Breast epithelium (tissue), 4 donors: ENCODE measurements around the gene IQSEC3. TPM values are rescaled to one million over a fixed set of nuclear protein-coding genes. Genes with fewer than 3 reads are reported as not detected.

Source experiments
- DNase-seq, 2 donors: peaks; one replicate each; pipeline ENCODE4 v3.0.0-alpha.2; 2019; ENCODE audit warnings: low spot score in 2 of 2
- H3K27ac ChIP-seq, 2 donors: fragments of 200-600 bp; sonication (generic) in 1 of 2; one replicate each; pipeline ENCODE4 v1.5.1; 2016 to 2019; ENCODE audit warnings: mild to moderate bottlenecking in 1 of 2
- H3K27me3 ChIP-seq, 2 donors: fragments of 200-600 bp; sonication (generic) in 1 of 2; one replicate each; pipeline versions ENCODE4 v1.5.1 to v1.6.0; 2017 to 2019; ENCODE audit warnings: control low read depth in 1 of 2, mild to moderate bottlenecking in 1 of 2
- H3K36me3 ChIP-seq: fragments of 200-600 bp; one replicate; pipeline ENCODE4 v1.5.1; 2019
- H3K4me1 ChIP-seq, 2 donors: fragments of 200-600 bp; sonication (generic); one replicate each; pipeline ENCODE4 v1.5.1; 2016 to 2019; ENCODE audit warnings: control low read depth in 1 of 2
- H3K4me3 ChIP-seq, 3 donors: fragments of 200-600 bp; sonication (generic); 1 replicate in 2 of 3; 2 replicates in 1 of 3; pipeline ENCODE4 v1.5.1; 2016 to 2019; ENCODE audit warnings: mild to moderate bottlenecking in 3 of 3, moderate library complexity in 2 of 3
- H3K9me3 ChIP-seq, 2 donors: fragments of 200-600 bp; sonication (generic) in 1 of 2; one replicate each; pipeline ENCODE4 v1.5.1; 2016 to 2019; ENCODE audit warnings: control low read depth in 1 of 2
- POLR2A ChIP-seq: fragments of 450-650 bp; IDR thresholded peaks from one replicate; pipeline ENCODE4 v1.6.1; 2016; ENCODE audit warnings: antibody characterized with exemption, mild to moderate bottlenecking, moderate library complexity
- POLR2AphosphoS5 ChIP-seq, 3 donors: sonication (generic); formaldehyde crosslinking; IDR thresholded peaks; one replicate each; pipeline ENCODE4 v1.6.1; 2017; ENCODE audit warnings: antibody characterized with exemption in 3 of 3
- intact Hi-C: fragments of 100-400 bp; cut with DNase I; formaldehyde crosslinking; loops from one replicate; pipeline ENCODE4 v1.15.1; 2023; ENCODE audit warnings: low total_unique reads
- total RNA-seq, 3 donors: library from RNA; depleted of rRNA; stranded (reverse); fragments of >200 nt; gene quantifications; one replicate each; pipeline ENCODE4 v1.1.0, GENCODE V29; 2016
- TF ChIP-seq, protein P1 (sequence below), 3 donors: fragments of 450-650 bp; IDR thresholded peaks; one replicate each; pipeline ENCODE4 v1.5.1; 2016 to 2017; ENCODE audit warnings: antibody characterized with exemption in 3 of 3, mild to moderate bottlenecking in 3 of 3, moderate library complexity in 3 of 3

IQSEC3 gene
- total RNA-seq, 3 donors from 2014 or later, result 0.64 to 0.98 (median 0.73) TPM

DNA sequence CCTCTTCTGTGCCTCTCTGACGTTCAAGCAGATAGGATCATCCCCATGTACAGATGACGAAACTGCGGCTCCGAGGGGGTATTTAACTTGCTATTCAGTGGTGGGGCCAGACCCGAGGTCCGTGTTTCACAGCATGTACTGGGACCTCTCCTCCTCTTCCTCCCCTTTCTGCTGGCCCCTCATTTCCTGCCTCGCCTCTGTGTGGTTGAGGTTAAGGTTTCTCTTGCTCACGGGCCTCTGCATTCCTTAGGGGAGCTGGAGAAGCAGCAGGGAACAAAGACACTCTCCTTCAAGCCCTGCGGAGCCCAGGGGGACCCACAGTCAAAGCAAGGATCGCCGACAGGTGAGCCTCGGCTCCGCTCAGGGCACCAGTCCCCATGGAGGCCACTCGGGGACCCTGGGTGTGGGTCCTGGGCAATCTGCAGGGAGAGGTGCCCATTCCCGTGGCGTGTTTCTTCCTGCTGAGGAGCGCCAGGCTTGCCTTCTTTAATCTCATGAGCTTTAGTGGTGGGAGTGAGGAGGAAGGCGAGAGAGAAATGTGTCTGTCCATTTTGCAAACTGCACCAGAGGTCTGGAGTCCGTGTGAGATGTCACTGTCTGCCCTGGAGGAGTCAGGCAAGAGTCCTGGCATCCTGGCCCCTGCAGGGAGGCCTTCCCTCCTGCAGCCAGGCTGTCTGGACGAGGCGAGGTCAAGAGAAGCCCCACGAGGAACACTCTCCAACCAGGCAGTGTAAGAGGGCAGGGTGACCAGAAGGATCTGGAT, 102.4 kb downstream of the IQSEC3 start:
- no peak overlapping the region for H3K4me3 ChIP-seq
- no peaks in the 10 kb centered on the region for H3K4me1 ChIP-seq
- DNase-seq, result no peak
- no peaks in the 10 kb centered on the region for H3K36me3 ChIP-seq
- H3K27me3 ChIP-seq, result peaks cover 0 to 22% of the 10 kb centered on the region in 2 donors
- no peaks in the 10 kb centered on the region for H3K9me3 ChIP-seq
- TF ChIP-seq, protein P1, sequence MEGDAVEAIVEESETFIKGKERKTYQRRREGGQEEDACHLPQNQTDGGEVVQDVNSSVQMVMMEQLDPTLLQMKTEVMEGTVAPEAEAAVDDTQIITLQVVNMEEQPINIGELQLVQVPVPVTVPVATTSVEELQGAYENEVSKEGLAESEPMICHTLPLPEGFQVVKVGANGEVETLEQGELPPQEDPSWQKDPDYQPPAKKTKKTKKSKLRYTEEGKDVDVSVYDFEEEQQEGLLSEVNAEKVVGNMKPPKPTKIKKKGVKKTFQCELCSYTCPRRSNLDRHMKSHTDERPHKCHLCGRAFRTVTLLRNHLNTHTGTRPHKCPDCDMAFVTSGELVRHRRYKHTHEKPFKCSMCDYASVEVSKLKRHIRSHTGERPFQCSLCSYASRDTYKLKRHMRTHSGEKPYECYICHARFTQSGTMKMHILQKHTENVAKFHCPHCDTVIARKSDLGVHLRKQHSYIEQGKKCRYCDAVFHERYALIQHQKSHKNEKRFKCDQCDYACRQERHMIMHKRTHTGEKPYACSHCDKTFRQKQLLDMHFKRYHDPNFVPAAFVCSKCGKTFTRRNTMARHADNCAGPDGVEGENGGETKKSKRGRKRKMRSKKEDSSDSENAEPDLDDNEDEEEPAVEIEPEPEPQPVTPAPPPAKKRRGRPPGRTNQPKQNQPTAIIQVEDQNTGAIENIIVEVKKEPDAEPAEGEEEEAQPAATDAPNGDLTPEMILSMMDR (IDR thresholded peaks at IDR 0.05), result no peak
- intact Hi-C loops, result no loop called here
- H3K27ac ChIP-seq, result no peak overlapping the region

DNA sequence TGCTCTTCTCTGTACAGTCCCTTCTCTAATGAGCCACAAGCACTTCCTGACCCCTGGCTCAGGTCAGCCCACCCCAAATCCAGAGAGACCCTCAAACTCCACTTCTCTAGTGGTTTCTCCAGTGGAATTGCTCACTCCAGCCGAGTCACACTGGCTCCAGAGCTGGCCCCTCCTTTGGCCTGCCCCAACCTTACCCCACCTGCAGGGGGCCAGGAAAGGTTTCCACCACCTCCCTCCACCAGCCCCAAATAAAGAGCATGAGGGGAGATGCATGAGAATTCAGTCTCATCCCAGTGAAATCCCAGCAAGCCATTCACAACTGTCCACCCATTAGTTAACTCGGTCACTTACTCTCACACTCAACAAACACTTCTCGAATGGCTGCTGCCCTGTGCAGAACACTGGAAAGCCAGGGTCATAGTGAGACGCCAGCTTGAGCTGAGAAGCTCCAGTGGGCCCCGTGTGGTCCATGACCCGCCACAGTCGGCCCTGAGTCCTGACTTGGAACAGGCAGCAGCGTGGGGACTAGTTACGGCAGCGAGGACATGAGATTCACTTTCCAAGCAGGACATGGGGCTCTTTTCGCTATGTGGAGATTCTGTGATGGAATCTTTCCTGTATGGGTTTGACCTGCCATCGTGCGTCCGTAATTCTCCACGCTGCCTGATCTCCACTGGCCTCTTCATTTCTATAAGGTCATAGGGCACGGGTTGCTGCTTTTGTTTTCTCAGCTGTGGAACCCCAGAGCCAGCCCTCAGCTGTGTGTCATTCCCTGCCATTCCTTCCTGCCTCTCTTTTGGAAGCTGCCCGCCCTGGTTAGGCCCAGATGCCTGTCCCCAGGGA, 103.2 kb downstream of the IQSEC3 start:
- no peak for TF ChIP-seq POLR2A
- TF ChIP-seq, protein P1 (IDR thresholded peaks at IDR 0.05), result no peak
- TF ChIP-seq POLR2AphosphoS5 (IDR thresholded peaks at IDR 0.05), result no peak
- no peak for DNase-seq
- Histone ChIP-seq H3K4me3 (no peak overlapping the region), H3K9me3 (no peaks in the 10 kb centered on the region), H3K36me3 (no peaks in the 10 kb centered on the region), H3K4me1 (no peaks in the 10 kb centered on the region), H3K27ac (no peak overlapping the region), H3K27me3 (peaks cover 0 to 22% of the 10 kb centered on the region in 2 donors)
- intact Hi-C loops, result no loop called here

DNA sequence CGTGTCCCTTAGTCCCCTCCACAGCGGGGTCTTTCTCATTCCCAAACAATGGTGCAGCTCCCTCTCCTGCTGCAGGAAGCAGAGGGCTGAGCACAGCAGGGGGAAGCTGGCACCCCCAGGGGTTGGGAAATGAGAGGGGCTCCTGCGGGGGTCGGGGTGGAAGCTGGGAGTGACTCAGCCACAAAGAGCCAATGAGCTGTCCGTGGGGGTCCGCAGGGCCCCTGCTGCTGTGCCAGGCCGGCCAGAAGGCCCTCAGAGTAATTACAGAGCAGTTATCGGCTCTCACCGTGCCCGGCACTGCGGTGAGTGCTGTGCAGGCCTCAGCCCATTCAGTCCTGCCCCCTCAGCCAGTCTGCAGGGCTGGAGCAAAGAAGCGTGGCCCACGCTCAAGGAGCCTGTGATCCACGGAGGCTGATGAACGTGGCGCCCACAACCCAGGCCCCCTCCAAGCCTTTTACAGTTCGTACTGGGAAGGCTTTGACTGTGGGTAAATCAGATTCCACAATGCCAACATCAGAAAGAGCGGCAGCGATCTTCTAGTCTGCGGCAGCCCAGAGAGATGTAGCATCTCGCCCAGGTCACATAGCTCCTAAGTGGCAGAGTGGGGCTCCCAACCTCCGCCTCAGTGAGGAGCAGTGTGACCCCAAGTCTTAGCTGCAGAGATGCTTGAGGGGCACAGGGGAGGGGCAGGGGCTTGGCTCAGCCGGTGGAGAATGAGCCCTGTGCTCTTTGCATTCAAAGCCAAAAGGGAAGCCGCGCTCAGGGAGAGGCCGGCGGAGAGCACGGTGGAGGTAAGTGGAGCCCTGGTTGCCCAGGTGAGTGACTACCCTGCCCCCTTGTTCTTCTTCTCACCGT, 104.0 kb downstream of the IQSEC3 start:
- no peak for DNase-seq
- Histone ChIP-seq H3K4me3 (no peak overlapping the region), H3K27ac (no peak overlapping the region), H3K4me1 (no peaks in the 10 kb centered on the region), H3K9me3 (no peaks in the 10 kb centered on the region), H3K36me3 (no peaks in the 10 kb centered on the region), H3K27me3 (peaks cover 0 to 22% of the 10 kb centered on the region in 2 donors)
- intact Hi-C loops, result no loop called here
- TF ChIP-seq POLR2AphosphoS5 (IDR thresholded peaks at IDR 0.05), result no peak
- TF ChIP-seq POLR2A, result no peak
- TF ChIP-seq, protein P1 (IDR thresholded peaks at IDR 0.05), result no peak

DNA sequence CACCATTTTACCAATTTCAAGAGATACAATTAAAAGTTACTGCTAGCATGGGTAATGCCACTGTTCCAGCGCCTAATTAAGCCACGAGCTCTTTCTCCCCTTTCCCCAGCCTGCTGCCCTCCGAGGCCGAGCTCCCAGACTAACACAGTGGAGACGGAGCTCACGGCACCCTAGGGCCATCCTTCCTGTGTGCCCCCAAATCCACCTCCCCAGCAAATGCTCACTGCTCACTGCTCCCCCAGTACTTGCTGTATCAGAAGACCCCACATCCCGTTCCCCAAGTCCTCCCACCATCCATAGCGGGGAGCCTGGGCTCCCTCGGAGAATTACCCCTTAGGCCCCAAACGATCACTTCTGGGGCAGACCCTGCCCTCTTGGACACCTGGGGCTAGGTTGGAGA, 104.7 kb downstream of the IQSEC3 start:
- Histone ChIP-seq H3K27ac (no peak overlapping the region), H3K36me3 (no peaks in the 10 kb centered on the region), H3K9me3 (no peaks in the 10 kb centered on the region), H3K4me1 (no peaks in the 10 kb centered on the region), H3K4me3 (no peak overlapping the region), H3K27me3 (peaks cover 0 to 22% of the 10 kb centered on the region in 2 donors)
- TF ChIP-seq POLR2AphosphoS5 (IDR thresholded peaks at IDR 0.05) (no peak), POLR2A (no peak)
- TF ChIP-seq, protein P1 (IDR thresholded peaks at IDR 0.05), result no peak
- intact Hi-C loops, result no loop called here
- DNase-seq, result no peak
